SK-N-SH treated with all-trans-retinoic acid at 6 μM for 48 hours (cell line): Measurements from ENCODE around the gene TVP23A.

Experiments used
- ATAC-seq: fragments of 200-7000 bp; cut with Tn5 transposase; 3 replicates; pipeline ENCODE4 v1.9.1; 2020; ENCODE audit warnings: mild to moderate bottlenecking, moderate library complexity
- ARNTL ChIP-seq: fragments of 450-650 bp; formaldehyde crosslinking; IDR thresholded peaks from 2 replicates; pipeline ENCODE4 v1.5.0; 2020; ENCODE audit warnings: low read depth, mild to moderate bottlenecking, moderate library complexity, borderline replicate concordance
- BACH2 ChIP-seq: fragments of 250-450 bp; sonication (Bioruptor Pico); IDR thresholded peaks from 2 replicates; pipeline ENCODE4 v1.9.0; 2021; ENCODE audit warnings: mild to moderate bottlenecking, borderline replicate concordance
- CREB5 ChIP-seq: fragments of 250-450 bp; sonication (Bioruptor Pico); IDR thresholded peaks from 2 replicates; pipeline ENCODE4 v1.5.1; 2020; ENCODE audit warnings: low read depth, mild to moderate bottlenecking, moderate library complexity
- CSDC2 ChIP-seq: fragments of 250-450 bp; sonication (Bioruptor Pico); IDR thresholded peaks from 2 replicates; pipeline ENCODE4 v1.5.0; 2020; ENCODE audit warnings: mild to moderate bottlenecking, moderate library complexity
- ESRRG ChIP-seq: fragments of 250-450 bp; sonication (Bioruptor Pico); IDR thresholded peaks from 2 replicates; pipeline ENCODE4 v1.6.1; 2021; ENCODE audit warnings: mild to moderate bottlenecking
- GLIS3 ChIP-seq: fragments of 250-450 bp; sonication (Bioruptor Pico); IDR thresholded peaks from 2 replicates; pipeline ENCODE4 v1.5.0; 2020; ENCODE audit warnings: mild to moderate bottlenecking, moderate library complexity
- ISL1 ChIP-seq: fragments of 250-450 bp; sonication (Bioruptor Pico); IDR thresholded peaks from 2 replicates; pipeline ENCODE4 v2.1.2; 2022; ENCODE audit warnings: mild to moderate bottlenecking, moderate library complexity
- OSR1 ChIP-seq: fragments of 250-450 bp; sonication (Bioruptor Pico); IDR thresholded peaks from 2 replicates; pipeline ENCODE4 v1.8.0; 2022; ENCODE audit warnings: moderate library complexity, mild to moderate bottlenecking, inconsistent platforms
- PPARA ChIP-seq: fragments of 250-450 bp; sonication (Bioruptor Pico); IDR thresholded peaks from 2 replicates; pipeline ENCODE4 v1.5.0; 2020; ENCODE audit warnings: mild to moderate bottlenecking, borderline replicate concordance
- RARB ChIP-seq: fragments of 250-450 bp; sonication (Bioruptor Pico); IDR thresholded peaks from 2 replicates; pipeline ENCODE4 v1.8.0; 2021; ENCODE audit warnings: mild to moderate bottlenecking, moderate library complexity
- TCF4 ChIP-seq: fragments of 250-450 bp; sonication (Bioruptor Pico); IDR thresholded peaks from 2 replicates; pipeline ENCODE4 v1.8.0; 2021; ENCODE audit warnings: mild to moderate bottlenecking, moderate library complexity, borderline replicate concordance
- TOX ChIP-seq: fragments of 250-450 bp; sonication (Bioruptor Pico); IDR thresholded peaks from 2 replicates; pipeline ENCODE4 v1.8.0; 2021; ENCODE audit warnings: mild to moderate bottlenecking, moderate library complexity, borderline replicate concordance
- ZC3H10 ChIP-seq: fragments of 250-450 bp; sonication (Bioruptor Pico); IDR thresholded peaks from 2 replicates; pipeline ENCODE4 v1.5.1; 2021; ENCODE audit warnings: mild to moderate bottlenecking, moderate library complexity
- ZFP3 ChIP-seq: fragments of 250-450 bp; sonication (Bioruptor Pico); IDR thresholded peaks from 2 replicates; pipeline ENCODE4 v1.5.0; 2020; ENCODE audit warnings: mild to moderate bottlenecking, moderate library complexity
- ZFP30 ChIP-seq: fragments of 450-650 bp; formaldehyde crosslinking; IDR thresholded peaks from 2 replicates; pipeline ENCODE4 v1.5.0; 2022; ENCODE audit warnings: mild to moderate bottlenecking, moderate library complexity
- ZNF565 ChIP-seq: fragments of 450-650 bp; formaldehyde crosslinking; conservative IDR thresholded peaks from 2 replicates; pipeline ENCODE4 v1.5.0; 2020; ENCODE audit warnings: low read depth, mild to moderate bottlenecking, moderate library complexity
- ZNF70 ChIP-seq: fragments of 450-650 bp; formaldehyde crosslinking; IDR thresholded peaks from 2 replicates; pipeline ENCODE4 v1.5.0; 2020; ENCODE audit warnings: mild to moderate bottlenecking, moderate library complexity
- TF ChIP-seq, protein P1 (sequence below): fragments of 250-450 bp; sonication (Bioruptor Pico); IDR thresholded peaks from 2 replicates; pipeline ENCODE4 v1.8.0; 2020; ENCODE audit warnings: mild to moderate bottlenecking, moderate library complexity, borderline replicate concordance
- TF ChIP-seq, protein P2 (sequence below): fragments of 250-450 bp; sonication (Bioruptor Pico); IDR thresholded peaks from 2 replicates; pipeline ENCODE4 v1.5.0; 2020; ENCODE audit warnings: mild to moderate bottlenecking, moderate library complexity
- TF ChIP-seq, protein P3 (sequence below): fragments of 250-450 bp; sonication (Bioruptor Pico); IDR thresholded peaks from 2 replicates; pipeline ENCODE4 v1.8.0; 2021; ENCODE audit warnings: low read depth, mild to moderate bottlenecking, moderate library complexity, borderline replicate concordance

TVP23A gene

DNA sequence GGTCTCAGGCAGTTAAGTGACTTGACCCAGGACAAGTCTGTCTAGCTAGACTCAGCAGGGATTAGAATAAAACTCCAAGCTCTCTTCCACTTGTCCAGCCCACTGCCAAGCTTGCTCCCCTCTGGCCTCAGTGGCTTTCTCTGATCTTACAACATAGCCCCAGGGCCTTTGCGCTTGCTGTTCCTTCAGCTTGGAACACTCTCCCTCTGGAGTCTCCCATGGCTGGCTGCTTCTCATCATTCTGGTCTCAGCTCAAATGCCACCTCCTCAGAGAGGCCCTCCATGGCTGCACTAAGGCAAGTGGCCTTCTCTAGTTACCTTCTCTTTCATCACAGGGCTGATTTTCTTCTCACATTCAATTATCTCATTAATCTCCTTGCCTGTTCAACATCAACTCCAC is 1.1 kb downstream of the TVP23A start:
- TF ChIP-seq OSR1 (no peak), RARB (CRISPR knock-in tag) (no peak)
- TF ChIP-seq, all 23 proteins: peak for 0
- no peak for ATAC-seq

- TF ChIP-seq ZNF565 (CRISPR knock-in tag): no peak
- no peak for TF ChIP-seq OSR1
- TF ChIP-seq, all 23 proteins: peak for 0
- no peak for ATAC-seq
These were observed 5.5 kb downstream of the TVP23A start for GRCh38 chr16:10813099-10813455.

- TF ChIP-seq BACH2 (CRISPR knock-in tag) (no peak), CSDC2 (CRISPR knock-in tag) (no peak), ARNTL (CRISPR knock-in tag) (no peak), ZNF565 (CRISPR knock-in tag) (no peak), TCF4 (CRISPR knock-in tag) (no peak), GLIS3 (no peak), CREB5 (CRISPR knock-in tag) (no peak), ISL1 (CRISPR knock-in tag) (no peak), ZNF70 (CRISPR knock-in tag) (no peak), TOX (CRISPR knock-in tag) (no peak), ZFP3 (no peak), ESRRG (no peak), OSR1 (no peak), ZC3H10 (no peak), ZFP30 (CRISPR knock-in tag) (no peak), RARB (CRISPR knock-in tag) (no peak)
- TF ChIP-seq, protein P1, sequence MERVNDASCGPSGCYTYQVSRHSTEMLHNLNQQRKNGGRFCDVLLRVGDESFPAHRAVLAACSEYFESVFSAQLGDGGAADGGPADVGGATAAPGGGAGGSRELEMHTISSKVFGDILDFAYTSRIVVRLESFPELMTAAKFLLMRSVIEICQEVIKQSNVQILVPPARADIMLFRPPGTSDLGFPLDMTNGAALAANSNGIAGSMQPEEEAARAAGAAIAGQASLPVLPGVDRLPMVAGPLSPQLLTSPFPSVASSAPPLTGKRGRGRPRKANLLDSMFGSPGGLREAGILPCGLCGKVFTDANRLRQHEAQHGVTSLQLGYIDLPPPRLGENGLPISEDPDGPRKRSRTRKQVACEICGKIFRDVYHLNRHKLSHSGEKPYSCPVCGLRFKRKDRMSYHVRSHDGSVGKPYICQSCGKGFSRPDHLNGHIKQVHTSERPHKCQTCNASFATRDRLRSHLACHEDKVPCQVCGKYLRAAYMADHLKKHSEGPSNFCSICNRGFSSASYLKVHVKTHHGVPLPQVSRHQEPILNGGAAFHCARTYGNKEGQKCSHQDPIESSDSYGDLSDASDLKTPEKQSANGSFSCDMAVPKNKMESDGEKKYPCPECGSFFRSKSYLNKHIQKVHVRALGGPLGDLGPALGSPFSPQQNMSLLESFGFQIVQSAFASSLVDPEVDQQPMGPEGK (CRISPR knock-in tag): no peak
- TF ChIP-seq, protein P2, sequence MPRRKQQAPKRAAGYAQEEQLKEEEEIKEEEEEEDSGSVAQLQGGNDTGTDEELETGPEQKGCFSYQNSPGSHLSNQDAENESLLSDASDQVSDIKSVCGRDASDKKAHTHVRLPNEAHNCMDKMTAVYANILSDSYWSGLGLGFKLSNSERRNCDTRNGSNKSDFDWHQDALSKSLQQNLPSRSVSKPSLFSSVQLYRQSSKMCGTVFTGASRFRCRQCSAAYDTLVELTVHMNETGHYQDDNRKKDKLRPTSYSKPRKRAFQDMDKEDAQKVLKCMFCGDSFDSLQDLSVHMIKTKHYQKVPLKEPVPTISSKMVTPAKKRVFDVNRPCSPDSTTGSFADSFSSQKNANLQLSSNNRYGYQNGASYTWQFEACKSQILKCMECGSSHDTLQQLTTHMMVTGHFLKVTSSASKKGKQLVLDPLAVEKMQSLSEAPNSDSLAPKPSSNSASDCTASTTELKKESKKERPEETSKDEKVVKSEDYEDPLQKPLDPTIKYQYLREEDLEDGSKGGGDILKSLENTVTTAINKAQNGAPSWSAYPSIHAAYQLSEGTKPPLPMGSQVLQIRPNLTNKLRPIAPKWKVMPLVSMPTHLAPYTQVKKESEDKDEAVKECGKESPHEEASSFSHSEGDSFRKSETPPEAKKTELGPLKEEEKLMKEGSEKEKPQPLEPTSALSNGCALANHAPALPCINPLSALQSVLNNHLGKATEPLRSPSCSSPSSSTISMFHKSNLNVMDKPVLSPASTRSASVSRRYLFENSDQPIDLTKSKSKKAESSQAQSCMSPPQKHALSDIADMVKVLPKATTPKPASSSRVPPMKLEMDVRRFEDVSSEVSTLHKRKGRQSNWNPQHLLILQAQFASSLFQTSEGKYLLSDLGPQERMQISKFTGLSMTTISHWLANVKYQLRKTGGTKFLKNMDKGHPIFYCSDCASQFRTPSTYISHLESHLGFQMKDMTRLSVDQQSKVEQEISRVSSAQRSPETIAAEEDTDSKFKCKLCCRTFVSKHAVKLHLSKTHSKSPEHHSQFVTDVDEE: no peak
- TF ChIP-seq, all 23 proteins: peak for 0
- ATAC-seq: no peak
These were observed 6.1 kb downstream of the TVP23A start for GRCh38 chr16:10812312-10813098.

- TF ChIP-seq, protein P3, sequence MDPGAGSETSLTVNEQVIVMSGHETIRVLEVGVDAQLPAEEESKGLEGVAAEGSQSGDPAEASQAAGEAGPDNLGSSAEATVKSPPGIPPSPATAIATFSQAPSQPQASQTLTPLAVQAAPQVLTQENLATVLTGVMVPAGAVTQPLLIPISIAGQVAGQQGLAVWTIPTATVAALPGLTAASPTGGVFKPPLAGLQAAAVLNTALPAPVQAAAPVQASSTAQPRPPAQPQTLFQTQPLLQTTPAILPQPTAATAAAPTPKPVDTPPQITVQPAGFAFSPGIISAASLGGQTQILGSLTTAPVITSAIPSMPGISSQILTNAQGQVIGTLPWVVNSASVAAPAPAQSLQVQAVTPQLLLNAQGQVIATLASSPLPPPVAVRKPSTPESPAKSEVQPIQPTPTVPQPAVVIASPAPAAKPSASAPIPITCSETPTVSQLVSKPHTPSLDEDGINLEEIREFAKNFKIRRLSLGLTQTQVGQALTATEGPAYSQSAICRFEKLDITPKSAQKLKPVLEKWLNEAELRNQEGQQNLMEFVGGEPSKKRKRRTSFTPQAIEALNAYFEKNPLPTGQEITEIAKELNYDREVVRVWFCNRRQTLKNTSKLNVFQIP (CRISPR knock-in tag): no peak
- TF ChIP-seq ISL1 (CRISPR knock-in tag): no peak
- no peak for TF ChIP-seq GLIS3
- TF ChIP-seq CSDC2 (CRISPR knock-in tag): no peak
- TF ChIP-seq, protein P1 (CRISPR knock-in tag): no peak
- TF ChIP-seq PPARA (CRISPR knock-in tag): no peak
- no peak for TF ChIP-seq CREB5 (CRISPR knock-in tag)
- no peak for TF ChIP-seq RARB (CRISPR knock-in tag)
- no peak for TF ChIP-seq ZNF565 (CRISPR knock-in tag)
- no peak for TF ChIP-seq ZFP3
- TF ChIP-seq ARNTL (CRISPR knock-in tag): no peak
- TF ChIP-seq BACH2 (CRISPR knock-in tag): no peak
These were observed 8.9 kb downstream of the TVP23A start for GRCh38 chr16:10809706-10810105.

More at GRCh38 chr16:10809706-10810105, 8.9 kb downstream of the TVP23A start:
- no peak for ATAC-seq
